ENCODE data around the gene IFT80. TPM values are rescaled to one million over a fixed set of nuclear protein-coding genes. Genes with fewer than 3 reads are reported as not detected.

The IFT80 gene
- total and polyA plus RNA-seq, 10 of the 15 experiments (the other 5 are each of a cell fraction or from before 2014, with no cell fraction given): 6.5 to 21.5 (median 14.1) TPM

DNA sequence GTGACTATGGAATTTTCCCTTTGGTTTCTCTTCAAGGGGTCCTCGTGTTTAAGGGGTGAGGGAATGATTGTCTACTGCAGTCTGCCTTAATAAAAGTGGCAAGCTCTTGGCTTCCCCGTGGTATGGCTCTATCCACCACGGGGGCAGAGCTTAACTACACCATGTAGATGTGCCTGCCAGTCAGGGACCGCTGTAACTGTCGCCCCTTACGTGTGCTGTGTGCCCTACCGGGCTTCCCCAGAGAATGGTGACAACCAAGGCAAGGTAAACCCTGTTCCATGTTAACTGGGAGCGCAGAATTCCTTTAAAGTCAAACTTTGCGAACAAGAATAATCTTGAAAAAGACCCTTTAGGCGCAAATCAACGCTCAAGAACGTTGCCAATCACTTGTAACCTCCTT lies 174.8 kb downstream of the IFT80 start:
- in situ Hi-C loops (cut with MboI) (no loop called here), intact Hi-C loops (cut with micrococcal nuclease; ENCODE audit: unreplicated experiment) (loop anchor here (10.0 kb wide), 1 partner anchor 339 kb away; no protein-coding TSS in a partner anchor)
- no TSS peak for BruUV-seq (replicated peaks)
- Histone ChIP-seq H3K4me3 (no peak overlapping the region), H3K36me3 (ENCODE audit: control insufficient read depth in 2 of 2, insufficient read depth in 2 of 2, low read length in 1 of 2) (no peaks in the 10 kb centered on the region), H3K79me2 (ENCODE audit: control insufficient read depth, insufficient read depth, low read length) (no peaks in the 10 kb centered on the region), H3K4me1 (ENCODE audit: control insufficient read depth, insufficient read depth, low read length) (peaks cover 7% of the 10 kb centered on the region; the same call in 1 of the 2 replicates), H4K20me1 (ENCODE audit: control insufficient read depth, insufficient read depth) (no peaks in the 10 kb centered on the region), H2AFZ (ENCODE audit: control insufficient read depth, low read depth, low read length) (no peak overlapping the region), H3K27ac (ENCODE audit: control insufficient read depth, insufficient read depth) (no peak overlapping the region), H3K9me3 (replicated peaks; ENCODE audit: control insufficient read depth, insufficient read depth, low read length) (no peaks in the 10 kb centered on the region), H3K27me3 (replicated peaks in 1 of 2; ENCODE audit: control insufficient read depth in 2 of 2, insufficient read depth in 2 of 2, low read length in 1 of 2) (peaks cover 7 to 27% of the 10 kb centered on the region in 2 experiments), H3K4me2 (ENCODE audit: control insufficient read depth, insufficient read depth) (no peak overlapping the region), H3K9ac (ENCODE audit: control insufficient read depth, insufficient read depth, low read length) (no peak overlapping the region)
- ATAC-seq (no peak), DNase-seq (ENCODE audit: low read depth, low spot score) (no peak), FAIRE-seq (no peak)
- CTCF ChIA-PET: no interaction called here
- SMC1A ChIA-PET (ENCODE audit: uncharacterized antibody, unreplicated experiment): no interaction called here
- no peak for TF ChIP-seq EP300 (IDR thresholded peaks at IDR 0.05; ENCODE audit: borderline replicate concordance in 1 of 2, control insufficient read depth in 1 of 2, low read depth in 2 of 2, low read length in 2 of 2)
- no peak for TF ChIP-seq TAF1 (IDR thresholded peaks at IDR 0.05; ENCODE audit: borderline replicate concordance, low read depth, low read length)
- TF ChIP-seq NR2C2 (IDR thresholded peaks at IDR 0.05; ENCODE audit: borderline replicate concordance, control insufficient read depth, insufficient read length, low read depth): no peak
- TF ChIP-seq IRF5 (IDR thresholded peaks at IDR 0.05; ENCODE audit: borderline replicate concordance): no peak
- TF ChIP-seq RBBP5 (conservative IDR thresholded peaks at IDR 0.05): no peak
- TF ChIP-seq BMI1 (IDR thresholded peaks at IDR 0.05; ENCODE audit: borderline replicate concordance): no peak
- no peak for TF ChIP-seq CHD4 (IDR thresholded peaks at IDR 0.05)
- TF ChIP-seq NRF1 (conservative IDR thresholded peaks at IDR 0.05; ENCODE audit: low read depth, low read length): no peak
- TF ChIP-seq ELK1 (IDR thresholded peaks at IDR 0.05; ENCODE audit: low read depth, low read length): no peak
- TF ChIP-seq SUPT20H (IDR thresholded peaks at IDR 0.05; ENCODE audit: borderline replicate concordance, control insufficient read depth, low read depth, low read length): no peak
- RAD21 ChIA-PET (ENCODE audit: unreplicated experiment): no interaction called here
- POLR2A ChIA-PET: no interaction called here
- WGBS (ENCODE audit: insufficient coverage, insufficient replicate concordance, low lambda C conversion rate, missing lambda C conversion rate): 21% methylated on average over 12 of the region's 12 CpGs

All from GM12878 (cell line).